ENCODE results near the gene RIC1. TPM values are rescaled to one million over a fixed set of nuclear protein-coding genes. Genes with fewer than 3 reads are reported as not detected.
A peak's percentile ranks its signal among the peaks of the same experiment; 100 is the strongest.

RIC1 gene
- total and polyA plus RNA-seq, 2 of the 8 experiments (the other 6 are each of a cell fraction or from before 2014, with no cell fraction given): 10.7 to 24.5 TPM

DNA sequence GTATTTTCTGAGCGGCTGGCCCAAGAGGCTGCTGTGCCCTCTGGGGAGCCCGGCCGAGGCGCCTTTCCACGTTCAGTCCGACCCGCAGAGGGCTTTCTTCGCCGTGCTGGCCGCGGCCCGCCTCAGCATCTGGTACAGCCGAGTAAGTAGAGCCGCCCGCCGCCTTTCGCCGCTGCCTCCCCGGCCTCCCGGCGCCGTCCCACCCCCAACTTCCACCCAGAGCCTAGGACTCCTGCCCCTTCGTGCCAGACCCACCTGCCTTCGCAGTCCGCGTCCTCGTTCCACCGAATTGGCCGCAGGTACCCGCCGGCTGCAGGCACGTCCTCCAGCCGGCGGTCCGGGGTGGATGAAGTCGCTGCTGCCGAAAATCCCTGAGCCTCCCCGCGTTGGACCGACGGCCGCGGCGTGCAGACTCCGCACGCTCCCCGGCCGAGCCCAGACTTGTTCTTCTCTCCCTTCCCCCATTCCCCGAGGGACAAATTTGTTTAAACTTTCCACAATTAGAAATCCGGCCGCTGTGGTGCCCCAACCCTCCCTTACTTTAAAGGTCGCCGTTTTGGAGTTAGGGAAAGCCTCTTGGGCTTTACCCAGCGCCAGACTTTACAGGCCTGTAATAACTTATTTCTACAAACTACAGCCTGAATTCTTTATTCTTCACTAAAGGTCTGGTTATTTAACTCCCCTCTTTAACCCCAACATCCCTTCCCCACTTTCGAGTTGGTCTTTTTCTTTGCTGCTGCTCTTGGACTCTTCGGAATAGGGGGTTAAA, 589 bp downstream of the RIC1 start:
- H3K79me2 ChIP-seq (ENCODE audit: control insufficient read depth in 1 of 2, insufficient read depth in 2 of 2, low read length in 2 of 2): peaks cover 0 to 47% of the 10 kb centered on the region in 2 experiments; a peak in 2 of 4 replicates
- no peaks in the 10 kb centered on the region for H3K36me3 ChIP-seq (ENCODE audit: control insufficient read depth in 2 of 4, insufficient read depth in 4 of 4, low read length in 3 of 4)
- H2AFZ ChIP-seq (ENCODE audit: low read length): peak overlapping the region; percentile 25; the same call in 1 of the 2 replicates
- H2BK20ac ChIP-seq (ENCODE audit: low read length): no peak overlapping the region
- no peak overlapping the region for H2BK15ac ChIP-seq (ENCODE audit: low read length)
- FAIRE-seq: no peak
- 3% methylated on average over 41 of the region's 56 CpGs; no CpG with 5 or more reads in 1 of the 2 experiments for WGBS, 2 experiments (ENCODE audit: extremely low coverage in 1 of 2, insufficient coverage in 1 of 2, insufficient read length in 1 of 2, insufficient replicate concordance in 2 of 2, low coverage in 1 of 2, low lambda C conversion rate in 2 of 2, missing lambda C conversion rate in 1 of 2)
- H2AK5ac ChIP-seq (ENCODE audit: low read depth, low read length): no peak overlapping the region
- H4K5ac ChIP-seq (ENCODE audit: insufficient read length, low read depth, low read length): no peak overlapping the region
- H3K9me3 ChIP-seq (ENCODE audit: insufficient read depth in 2 of 2, low read depth in 1 of 2, low read length in 1 of 2): no peaks in the 10 kb centered on the region
- peaks cover 1 to 3% of the 10 kb centered on the region in 2 experiments for H4K20me1 ChIP-seq (replicated peaks in 1 of 2; ENCODE audit: control insufficient read depth in 1 of 2, insufficient read depth in 2 of 2, low read length in 2 of 2)
- H2BK12ac ChIP-seq (ENCODE audit: low read depth, low read length): no peak overlapping the region
- H3K79me1 ChIP-seq (ENCODE audit: low read depth, low read length): no peaks in the 10 kb centered on the region; the same call in 1 of the 2 replicates
- H2BK120ac ChIP-seq (replicated peaks; ENCODE audit: low read depth, low read length): no peak overlapping the region
- H3K23ac ChIP-seq (ENCODE audit: insufficient read length): no peak overlapping the region
- ChIA-PET POLR2A (ENCODE audit: partially characterized antibody) (no interaction called here), CTCF (ENCODE audit: partially characterized antibody) (no interaction called here)
- H3K4ac ChIP-seq (replicated peaks; ENCODE audit: insufficient read length, low read depth, low read length): peak overlapping the region; percentile 96
- H3K56ac ChIP-seq (replicated peaks; ENCODE audit: insufficient read length, low read depth, low read length): peak overlapping the region; percentile 77
- no peak for DNase-seq (ENCODE audit: low read depth in 1 of 2, low spot score in 2 of 2)
- peak overlapping the region; percentile 80 to 86 for H3K4me2 ChIP-seq (ENCODE audit: insufficient read depth in 1 of 2, low read depth in 2 of 2, low read length in 2 of 2)
- peak overlapping the region; percentile 70 to 89 (median 75) for H3K4me3 ChIP-seq (ENCODE audit: extremely low read depth in 1 of 4, insufficient read depth in 2 of 4, low read depth in 3 of 4, low read length in 4 of 4)
- peaks cover 0 to 8% (median 3%) of the 10 kb centered on the region in 4 experiments; a peak in 2 of 7 replicates for H3K4me1 ChIP-seq (replicated peaks in 1 of 4; ENCODE audit: control insufficient read depth in 3 of 4, insufficient read depth in 4 of 4, low read length in 3 of 4)
- H3K14ac ChIP-seq (ENCODE audit: insufficient read length): no peak overlapping the region
- peak overlapping the region; percentile 51 for H4K8ac ChIP-seq (ENCODE audit: extremely low read depth, insufficient read depth, low read length)
- 0 out of 2 replicates have a peak, but pooled peaks have one; percentile 36 for TF ChIP-seq GABPA (IDR thresholded peaks at IDR 0.05; ENCODE audit: borderline replicate concordance, insufficient read depth, low read length)
- TF ChIP-seq KDM4A (IDR thresholded peaks at IDR 0.05; ENCODE audit: low read depth, low read length, severe bottlenecking): peak; percentile 92
- 0 out of 2 replicates have a peak, but pooled peaks have one; percentile 26 for TF ChIP-seq RBBP5 (IDR thresholded peaks at IDR 0.05; ENCODE audit: borderline replicate concordance, low read depth, low read length)
- no peak for TF ChIP-seq KDM1A (IDR thresholded peaks at IDR 0.05; ENCODE audit: borderline replicate concordance, low read length)
- TF ChIP-seq EZH2 (IDR thresholded peaks at IDR 0.05; ENCODE audit: low read depth, low read length, severe bottlenecking): no peak
- TF ChIP-seq ASH2L (IDR thresholded peaks at IDR 0.05; ENCODE audit: low read length): peak; percentile 85
- TF ChIP-seq TAF1 (IDR thresholded peaks at IDR 0.05; ENCODE audit: low read depth, low read length): 0 out of 2 replicates have a peak, but pooled peaks have one; percentile 16
- peak overlapping the region; percentile 73; the same call in 1 of the 2 replicates for H3K27ac ChIP-seq (ENCODE audit: low read depth, low read length)
- peaks cover 7% of the 10 kb centered on the region; the same call in 1 of the 2 replicates for H3K23me2 ChIP-seq (ENCODE audit: low read depth, low read length)
- H3K18ac ChIP-seq (ENCODE audit: extremely low read depth, low read length): 0 out of 2 replicates have a peak overlapping the region, but pooled peaks have one; percentile 72
- peak overlapping the region; percentile 76 for H2BK5ac ChIP-seq (ENCODE audit: low read depth, low read length)
- peak overlapping the region; percentile 19 to 87 (median 60) for H3K9ac ChIP-seq (replicated peaks in 1 of 4; ENCODE audit: extremely low read depth in 1 of 4, low read depth in 3 of 4, low read length in 3 of 4)
- peak overlapping the region; percentile 74 for H4K91ac ChIP-seq (replicated peaks; ENCODE audit: insufficient read length, low read length)
- H3K27me3 ChIP-seq (replicated peaks in 1 of 4; ENCODE audit: control insufficient read depth in 3 of 4, extremely low read depth in 1 of 4, insufficient read depth in 3 of 4, low read length in 3 of 4): no peaks in the 10 kb centered on the region
